CD8-positive, alpha-beta memory T cell (primary cell): ENCODE measurements around the gene GUSB. TPM values are rescaled to one million over a fixed set of nuclear protein-coding genes. Genes with fewer than 3 reads are reported as not detected.

Experiments used
- CTCF ChIA-PET: fragments of 350-600 bp; sonication (Branson Sonifier 250); formaldehyde crosslinking; loops from one replicate; lab custom pipeline; 2021; ENCODE audit warnings: antibody characterized with exemption; lab: Charles Lee
- POLR2A ChIA-PET: fragments of 350-600 bp; sonication (Branson Sonifier 250); formaldehyde crosslinking; loops from one replicate; lab custom pipeline; 2021; ENCODE audit warnings: antibody characterized with exemption; lab: Charles Lee
- DNase-seq, 5 donors: peaks; one replicate each; pipeline versions ENCODE4 v3.0.0 to v3.0.0-alpha.2; 2020 to 2022; ENCODE audit warnings: mixed read lengths in 1 of 5
- H3K27ac ChIP-seq: one replicate; pipeline ENCODE4 v1.7.0; 2013; ENCODE audit warnings: low read depth, mild to moderate bottlenecking, low read length, moderate library complexity
- H3K27me3 ChIP-seq: 2 replicates; pipeline ENCODE4 v1.7.0; 2013; ENCODE audit warnings: low read length, mild to moderate bottlenecking; ENCODE audit not compliant: insufficient read depth, poor library complexity, severe bottlenecking
- H3K36me3 ChIP-seq: 2 replicates; pipeline ENCODE4 v1.7.0; 2013; ENCODE audit warnings: mild to moderate bottlenecking, low read length, moderate library complexity; ENCODE audit not compliant: insufficient read depth
- H3K4me1 ChIP-seq: 2 replicates; pipeline ENCODE4 v1.7.0; 2013; ENCODE audit warnings: mild to moderate bottlenecking, low read length, moderate library complexity; ENCODE audit not compliant: insufficient read depth
- H3K4me3 ChIP-seq: 2 replicates; pipeline ENCODE4 v1.7.0; 2013; ENCODE audit warnings: mild to moderate bottlenecking, low read length
- H3K9me3 ChIP-seq: 2 replicates; pipeline ENCODE4 v1.7.0; 2013; ENCODE audit warnings: mild to moderate bottlenecking, low read length
- H3K27ac Mint-ChIP-seq, 8 donors: one replicate each; pipeline ENCODE4 v1.8.0; 2020 to 2021; ENCODE audit warnings: mixed read lengths in 8 of 8, mild to moderate bottlenecking in 6 of 8, inconsistent platforms in 3 of 8, moderate library complexity in 3 of 8
- H3K27me3 Mint-ChIP-seq, 2 donors: one replicate each; pipeline ENCODE4 v1.8.0; 2020 to 2021; ENCODE audit warnings: mixed read lengths in 2 of 2, mild to moderate bottlenecking in 1 of 2, moderate library complexity in 1 of 2
- H3K36me3 Mint-ChIP-seq, 3 donors: one replicate each; pipeline ENCODE4 v1.8.0; 2020 to 2021; ENCODE audit warnings: mixed read lengths in 3 of 3, inconsistent platforms in 1 of 3, mild to moderate bottlenecking in 1 of 3
- H3K4me1 Mint-ChIP-seq, 3 donors: one replicate each; pipeline ENCODE4 v1.8.0; 2020 to 2021; ENCODE audit warnings: mixed read lengths in 3 of 3, inconsistent platforms in 1 of 3, mild to moderate bottlenecking in 1 of 3
- H3K4me3 Mint-ChIP-seq, 7 donors: one replicate each; pipeline ENCODE4 v1.8.0; 2020 to 2021; ENCODE audit warnings: mixed read lengths in 7 of 7, mild to moderate bottlenecking in 6 of 7, moderate library complexity in 4 of 7, inconsistent platforms in 2 of 7
- H3K9me3 Mint-ChIP-seq, 5 donors: one replicate each; pipeline ENCODE4 v1.8.0; 2020 to 2022; ENCODE audit warnings: mixed read lengths in 5 of 5, mild to moderate bottlenecking in 3 of 5, moderate library complexity in 2 of 5, inconsistent platforms in 1 of 5
- polyA plus RNA-seq: library from polyadenylated mRNA; unstranded; fragments of 300-500 nt; fragmentation: Illumina TruSeq; gene quantifications from one replicate; pipeline ENCODE4 v1.2.3, GENCODE V29; 2021
- total RNA-seq, 2 experiments: library from RNA; stranded (reverse); gene quantifications; one replicate each; pipeline ENCODE4 v1.2.3, GENCODE V29; 2021

GUSB gene
- total and polyA plus RNA-seq, 3 experiments from 2014 or later, result 48.1 to 53.9 (median 51.9) TPM

DNA sequence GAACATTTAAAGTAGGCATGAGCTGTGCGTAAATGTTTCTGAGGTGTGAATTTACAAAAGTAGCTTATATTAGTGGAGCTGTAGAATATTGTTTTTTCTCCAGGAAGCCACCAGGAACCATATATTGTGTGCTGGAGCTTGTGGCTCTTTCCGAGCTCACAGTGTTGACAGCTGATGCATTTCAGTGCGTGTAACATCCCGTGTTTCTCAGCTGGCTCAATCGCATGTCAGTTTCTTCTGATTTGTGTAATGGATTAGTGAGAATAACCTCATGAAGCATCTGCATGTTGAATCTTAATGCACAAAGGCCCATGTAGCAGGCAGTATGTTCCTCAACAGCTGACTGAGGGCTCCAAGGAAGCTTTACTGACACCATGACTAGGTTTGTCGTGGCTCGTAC is 69.8 kb downstream of the GUSB start:
- H3K36me3 ChIP-seq, result no peaks in the 10 kb centered on the region
- Mint-ChIP-seq H3K9me3 (no peaks in the 10 kb centered on the region), H3K27me3 (no peaks in the 10 kb centered on the region), H3K4me3 (no peak overlapping the region), H3K4me1 (peaks cover 6 to 13% (median 11%) of the 10 kb centered on the region in 3 donors), H3K27ac (no peak overlapping the region), H3K36me3 (peaks cover 0 to 4% (median 3%) of the 10 kb centered on the region in 3 donors)
- no peaks in the 10 kb centered on the region for H3K9me3 ChIP-seq
- DNase-seq, result no peak
- no peaks in the 10 kb centered on the region for H3K4me1 ChIP-seq
- H3K27ac ChIP-seq, result no peak overlapping the region
- H3K27me3 ChIP-seq, result no peaks in the 10 kb centered on the region
- POLR2A ChIA-PET, result no interaction called here
- H3K4me3 ChIP-seq, result no peak overlapping the region
- CTCF ChIA-PET, result no interaction called here

Other genes with a start within 250 kb of the GUSB start
- 10 to 100 TPM; 26.2 to 27.7 TPM for gene VKORC1L1, start 109.1 kb downstream of the GUSB start, total RNA-seq
- gene VKORC1L1, start 109.1 kb downstream of the GUSB start, polyA plus RNA-seq, result 4.0 TPM
- 10 to 100 TPM; 24.2 to 27.7 TPM for gene ASL, start 93.6 kb upstream of the GUSB start, total RNA-seq
- 14.1 TPM for gene ASL, start 93.6 kb upstream of the GUSB start, polyA plus RNA-seq
- 10 to 100 TPM; 34.1 to 35.4 TPM for gene CRCP, start 132.6 kb upstream of the GUSB start, total RNA-seq
- 33.7 TPM for gene CRCP, start 132.6 kb upstream of the GUSB start, polyA plus RNA-seq
- 1 to 10 TPM; 1.7 to 1.9 TPM for gene TPST1, start 223.1 kb upstream of the GUSB start, total RNA-seq
- 2.7 TPM for gene TPST1, start 223.1 kb upstream of the GUSB start, polyA plus RNA-seq